ENCODE measurements around the gene PGAM5.
"Not testable (repeated sequence)": the region's sequence is repeated elsewhere in the genome, so short reads cannot be mapped to it uniquely, and the experiment has no call there.

Gene PGAM5

GRCh38 chr12:132689227-132689626 lies 21.4 kb upstream of the PGAM5 start:
- no peak for DNase-seq

- DNase-seq: no peak
Observed at GRCh38 chr12:132690112-132690511, 20.5 kb upstream of the PGAM5 start.

- not testable (repeated sequence) for DNase-seq
Observed at GRCh38 chr12:132692030-132692429, 18.6 kb upstream of the PGAM5 start.

- DNase-seq: not testable (repeated sequence)
Observed at GRCh38 chr12:132694888-132695287, 15.8 kb upstream of the PGAM5 start.

- DNase-seq: no peak
Observed at GRCh38 chr12:132695431-132695830, 15.2 kb upstream of the PGAM5 start.

- no peak for DNase-seq
Observed at GRCh38 chr12:132698341-132698740, 12.3 kb upstream of the PGAM5 start.

- DNase-seq: no peak
Observed at GRCh38 chr12:132700212-132700822, 10.3 kb upstream of the PGAM5 start.

GRCh38 chr12:132702640-132703039 lies 8.0 kb upstream of the PGAM5 start:
- DNase-seq: no peak

- no peak for DNase-seq
Observed at GRCh38 chr12:132703641-132704040, 7.0 kb upstream of the PGAM5 start.

- DNase-seq: no peak
Observed at GRCh38 chr12:132707241-132707640, 3.4 kb upstream of the PGAM5 start.

GRCh38 chr12:132708150-132708549 lies 2.5 kb upstream of the PGAM5 start:
- no peak for DNase-seq

- DNase-seq: no peak
Observed at GRCh38 chr12:132710043-132710404, 618 bp upstream of the PGAM5 start.

- DNase-seq: no peak
Observed at GRCh38 chr12:132711080-132711843, 620 bp downstream of the PGAM5 start.

- DNase-seq: no peak
Observed at GRCh38 chr12:132713123-132713522, 2.5 kb downstream of the PGAM5 start.

GRCh38 chr12:132715874-132716273 lies 5.2 kb downstream of the PGAM5 start:
- DNase-seq: no peak

- DNase-seq: no peak
Observed at GRCh38 chr12:132716356-132716755, 5.7 kb downstream of the PGAM5 start.

- no peak for DNase-seq
Observed at GRCh38 chr12:132717011-132717410, 6.4 kb downstream of the PGAM5 start.

GRCh38 chr12:132717531-132718387 lies 7.1 kb downstream of the PGAM5 start:
- no peak for DNase-seq

GRCh38 chr12:132718644-132719043 lies 8.0 kb downstream of the PGAM5 start:
- no peak for DNase-seq

- no peak for DNase-seq
Observed at GRCh38 chr12:132719141-132719953, 8.7 kb downstream of the PGAM5 start.

GRCh38 chr12:132719954-132720324 lies 9.3 kb downstream of the PGAM5 start:
- DNase-seq: no peak

GRCh38 chr12:132720606-132721345 lies 10.1 kb downstream of the PGAM5 start:
- no peak for DNase-seq
